ENCODE results near the gene PRCP. TPM values are rescaled to one million over a fixed set of nuclear protein-coding genes. Genes with fewer than 3 reads are reported as not detected.

Gene PRCP
- total RNA-seq, 1 experiment from 2014 or later = 22.7 TPM

DNA sequence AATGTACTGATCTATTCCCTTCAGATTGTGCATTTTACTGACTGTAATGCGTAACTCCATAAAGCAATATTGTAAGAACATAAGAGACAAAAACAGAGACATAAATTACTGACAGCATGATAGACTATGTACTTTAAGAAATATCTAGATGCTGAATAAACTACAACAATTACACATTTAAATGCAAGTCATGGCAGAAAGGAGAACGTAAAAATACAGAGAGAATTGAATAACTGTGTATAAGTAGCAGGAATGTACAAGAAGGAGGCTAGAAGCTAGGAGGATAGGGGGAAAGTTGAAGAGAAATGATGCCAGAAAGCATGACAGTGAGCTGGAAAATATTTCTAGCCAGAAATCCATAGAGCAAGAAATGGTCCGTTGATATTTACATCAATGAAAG, 92.6 kb downstream of the PRCP start:
- peaks cover 65% of the 10 kb centered on the region for H3K27me3 Mint-ChIP-seq (ENCODE audit: unreplicated experiment)
- CTCF ChIA-PET = no interaction called here

GRCh38 chr11:82802710-82803109, 97.5 kb downstream of the PRCP start:
- no peak for TF ChIP-seq CTCF (IDR thresholded peaks at IDR 0.05; ENCODE audit: unreplicated experiment)
- intact Hi-C loops (cut with micrococcal nuclease; ENCODE audit: unreplicated experiment) = no loop called here
- H3K27ac Mint-ChIP-seq (ENCODE audit: unreplicated experiment) = no peak overlapping the region
- BruUV-seq (replicated peaks) = no TSS peak
- no peaks in the 10 kb centered on the region for H3K4me1 Mint-ChIP-seq (ENCODE audit: low read depth, unreplicated experiment)
- no peak overlapping the region for H3K4me3 Mint-ChIP-seq (ENCODE audit: low read depth, unreplicated experiment)
- CTCF ChIA-PET = no interaction called here
- H3K27me3 Mint-ChIP-seq (ENCODE audit: unreplicated experiment) = peaks cover 52% of the 10 kb centered on the region
- H3K36me3 Mint-ChIP-seq (ENCODE audit: insufficient read depth, unreplicated experiment) = no peaks in the 10 kb centered on the region
- H3K9me3 Mint-ChIP-seq (ENCODE audit: low read depth, unreplicated experiment) = no peaks in the 10 kb centered on the region
- DNase-seq = no peak

More for the DNA sequence above, 92.6 kb downstream of the PRCP start:
- intact Hi-C loops (cut with micrococcal nuclease; ENCODE audit: unreplicated experiment) = no loop called here
- no peak overlapping the region for H3K4me3 Mint-ChIP-seq (ENCODE audit: low read depth, unreplicated experiment)
- no peak for DNase-seq
- H3K27ac Mint-ChIP-seq (ENCODE audit: unreplicated experiment) = no peak overlapping the region
- H3K9me3 Mint-ChIP-seq (ENCODE audit: low read depth, unreplicated experiment) = no peaks in the 10 kb centered on the region
- no peak for TF ChIP-seq CTCF (IDR thresholded peaks at IDR 0.05; ENCODE audit: unreplicated experiment)
- no TSS peak for BruUV-seq (replicated peaks)
- no peaks in the 10 kb centered on the region for H3K4me1 Mint-ChIP-seq (ENCODE audit: low read depth, unreplicated experiment)
- H3K36me3 Mint-ChIP-seq (ENCODE audit: insufficient read depth, unreplicated experiment) = no peaks in the 10 kb centered on the region

DNA sequence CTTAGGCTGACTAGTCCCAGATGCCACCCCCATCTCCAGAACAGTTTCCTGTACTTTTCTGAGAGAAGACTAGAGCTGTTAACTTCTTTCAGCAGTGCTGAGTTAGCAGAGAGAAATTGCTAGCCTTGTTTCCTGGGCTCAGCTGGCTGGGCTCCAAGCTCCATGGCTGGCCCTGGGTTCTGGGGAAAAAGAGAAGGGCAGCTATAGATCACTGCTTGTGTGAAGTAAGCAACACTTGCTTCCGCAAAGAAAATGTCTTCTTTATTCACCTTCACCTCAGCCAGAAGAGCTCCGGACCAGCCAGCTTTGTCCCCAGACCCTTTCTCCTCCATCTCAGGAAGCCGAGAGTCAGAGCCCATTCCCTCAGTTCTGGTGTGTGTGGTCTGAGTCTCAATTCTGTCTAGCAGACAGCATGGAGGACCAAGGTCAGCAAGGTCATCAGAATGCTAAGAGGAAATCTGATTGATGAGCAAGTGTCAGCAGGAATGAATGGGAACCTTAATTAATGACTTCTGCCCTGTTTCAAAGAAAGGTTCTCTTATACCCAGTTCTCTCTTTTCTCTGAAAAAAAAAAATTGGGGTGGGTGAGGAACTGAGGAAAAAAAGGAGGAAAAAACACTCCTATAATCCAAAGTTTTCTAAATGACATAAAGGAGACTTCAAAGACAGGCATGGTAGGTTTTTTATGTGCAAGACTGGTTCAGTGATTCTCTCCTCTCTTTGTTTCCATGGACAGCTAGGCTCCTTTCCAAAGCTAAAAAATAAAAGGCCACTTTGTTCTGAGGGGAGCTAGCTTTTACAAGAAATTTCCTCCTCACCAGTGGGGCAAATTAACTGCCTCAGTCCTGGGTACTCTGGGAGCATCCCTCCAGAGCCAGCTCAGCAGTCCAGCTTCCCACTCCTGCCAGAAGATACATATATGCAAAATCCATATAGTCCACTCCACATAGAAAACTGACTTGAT, 103.0 kb downstream of the PRCP start:
- Mint-ChIP-seq H3K4me1 (ENCODE audit: low read depth, unreplicated experiment) (no peaks in the 10 kb centered on the region), H3K4me3 (ENCODE audit: low read depth, unreplicated experiment) (no peak overlapping the region), H3K27ac (ENCODE audit: unreplicated experiment) (no peak overlapping the region), H3K36me3 (ENCODE audit: insufficient read depth, unreplicated experiment) (no peaks in the 10 kb centered on the region), H3K27me3 (ENCODE audit: unreplicated experiment) (peaks cover 26% of the 10 kb centered on the region), H3K9me3 (ENCODE audit: low read depth, unreplicated experiment) (no peaks in the 10 kb centered on the region)
- intact Hi-C loops (cut with micrococcal nuclease; ENCODE audit: unreplicated experiment) = no loop called here
- CTCF ChIA-PET = no interaction called here
- DNase-seq = no peak
- no TSS peak for BruUV-seq (replicated peaks)
- TF ChIP-seq CTCF (IDR thresholded peaks at IDR 0.05; ENCODE audit: unreplicated experiment) = no peak

GRCh38 chr11:82794490-82794889, 105.7 kb downstream of the PRCP start:
- peaks cover 1% of the 10 kb centered on the region for H3K27me3 Mint-ChIP-seq (ENCODE audit: unreplicated experiment)
- BruUV-seq (replicated peaks) = no TSS peak

More at GRCh38 chr11:82794490-82794889, 105.7 kb downstream of the PRCP start:
- CTCF ChIA-PET = no interaction called here
- no peaks in the 10 kb centered on the region for H3K4me1 Mint-ChIP-seq (ENCODE audit: low read depth, unreplicated experiment)
- no peaks in the 10 kb centered on the region for H3K9me3 Mint-ChIP-seq (ENCODE audit: low read depth, unreplicated experiment)
- no peak overlapping the region for H3K27ac Mint-ChIP-seq (ENCODE audit: unreplicated experiment)
- H3K4me3 Mint-ChIP-seq (ENCODE audit: low read depth, unreplicated experiment) = no peak overlapping the region
- intact Hi-C loops (cut with micrococcal nuclease; ENCODE audit: unreplicated experiment) = no loop called here
- H3K36me3 Mint-ChIP-seq (ENCODE audit: insufficient read depth, unreplicated experiment) = no peaks in the 10 kb centered on the region
- TF ChIP-seq CTCF (IDR thresholded peaks at IDR 0.05; ENCODE audit: unreplicated experiment) = no peak
- DNase-seq = no peak
